B cell (primary cell): ENCODE data around the gene CELA3B.
"Not testable (repeated sequence)": the region's sequence is repeated elsewhere in the genome, so short reads cannot be mapped to it uniquely, and the experiment has no call there.

Experiments
- EZH2 ChIP-seq: IDR thresholded peaks from 2 replicates; pipeline ENCODE4 v1.6.1; 2012; ENCODE audit warnings: borderline replicate concordance, low read depth, mild to moderate bottlenecking, moderate library complexity, low read length; ENCODE audit not compliant: insufficient read depth, poor library complexity, severe bottlenecking
- TF ChIP-seq, protein P1 (sequence below): fragments of 200-600 bp; IDR thresholded peaks from one replicate; pipeline ENCODE4 v1.8.0; 2022; ENCODE audit warnings: antibody characterized with exemption, mild to moderate bottlenecking

DNA sequence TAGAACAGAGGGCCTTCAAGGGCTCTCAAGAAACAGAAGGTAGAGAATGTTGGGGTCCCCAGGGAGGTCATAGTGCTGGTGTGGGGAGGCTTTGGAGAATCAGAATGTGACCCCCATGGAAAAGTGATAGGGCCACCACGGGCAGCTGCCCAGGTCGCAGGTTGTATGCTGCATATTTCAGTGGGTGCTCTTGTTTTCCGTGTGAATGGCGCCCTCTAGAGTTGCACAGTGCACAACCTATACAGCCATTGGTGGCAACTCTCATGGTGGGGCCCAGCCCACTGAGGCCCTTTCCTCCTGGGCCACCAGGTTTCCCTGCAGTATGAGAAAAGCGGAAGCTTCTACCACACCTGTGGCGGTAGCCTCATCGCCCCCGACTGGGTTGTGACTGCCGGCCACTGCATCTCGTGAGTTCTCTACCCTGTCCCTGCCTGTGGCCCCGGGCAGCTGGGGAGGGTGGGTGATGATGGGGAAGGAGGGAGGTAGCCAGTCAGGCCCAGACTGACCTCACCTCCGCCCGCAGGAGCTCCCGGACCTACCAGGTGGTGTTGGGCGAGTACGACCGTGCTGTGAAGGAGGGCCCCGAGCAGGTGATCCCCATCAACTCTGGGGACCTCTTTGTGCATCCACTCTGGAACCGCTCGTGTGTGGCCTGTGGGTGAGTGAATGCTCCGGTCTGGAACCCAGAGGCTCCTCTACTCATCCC, 3.8 kb downstream of the CELA3B start:
- TF ChIP-seq, protein P1, sequence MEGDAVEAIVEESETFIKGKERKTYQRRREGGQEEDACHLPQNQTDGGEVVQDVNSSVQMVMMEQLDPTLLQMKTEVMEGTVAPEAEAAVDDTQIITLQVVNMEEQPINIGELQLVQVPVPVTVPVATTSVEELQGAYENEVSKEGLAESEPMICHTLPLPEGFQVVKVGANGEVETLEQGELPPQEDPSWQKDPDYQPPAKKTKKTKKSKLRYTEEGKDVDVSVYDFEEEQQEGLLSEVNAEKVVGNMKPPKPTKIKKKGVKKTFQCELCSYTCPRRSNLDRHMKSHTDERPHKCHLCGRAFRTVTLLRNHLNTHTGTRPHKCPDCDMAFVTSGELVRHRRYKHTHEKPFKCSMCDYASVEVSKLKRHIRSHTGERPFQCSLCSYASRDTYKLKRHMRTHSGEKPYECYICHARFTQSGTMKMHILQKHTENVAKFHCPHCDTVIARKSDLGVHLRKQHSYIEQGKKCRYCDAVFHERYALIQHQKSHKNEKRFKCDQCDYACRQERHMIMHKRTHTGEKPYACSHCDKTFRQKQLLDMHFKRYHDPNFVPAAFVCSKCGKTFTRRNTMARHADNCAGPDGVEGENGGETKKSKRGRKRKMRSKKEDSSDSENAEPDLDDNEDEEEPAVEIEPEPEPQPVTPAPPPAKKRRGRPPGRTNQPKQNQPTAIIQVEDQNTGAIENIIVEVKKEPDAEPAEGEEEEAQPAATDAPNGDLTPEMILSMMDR = not testable (repeated sequence)
- not testable (repeated sequence) for TF ChIP-seq EZH2
